ENCODE data around the gene ZNF330.

GRCh38 chr4:141174457-141174856, 46.2 kb upstream of the ZNF330 start:
- TF ChIP-seq, protein P1, sequence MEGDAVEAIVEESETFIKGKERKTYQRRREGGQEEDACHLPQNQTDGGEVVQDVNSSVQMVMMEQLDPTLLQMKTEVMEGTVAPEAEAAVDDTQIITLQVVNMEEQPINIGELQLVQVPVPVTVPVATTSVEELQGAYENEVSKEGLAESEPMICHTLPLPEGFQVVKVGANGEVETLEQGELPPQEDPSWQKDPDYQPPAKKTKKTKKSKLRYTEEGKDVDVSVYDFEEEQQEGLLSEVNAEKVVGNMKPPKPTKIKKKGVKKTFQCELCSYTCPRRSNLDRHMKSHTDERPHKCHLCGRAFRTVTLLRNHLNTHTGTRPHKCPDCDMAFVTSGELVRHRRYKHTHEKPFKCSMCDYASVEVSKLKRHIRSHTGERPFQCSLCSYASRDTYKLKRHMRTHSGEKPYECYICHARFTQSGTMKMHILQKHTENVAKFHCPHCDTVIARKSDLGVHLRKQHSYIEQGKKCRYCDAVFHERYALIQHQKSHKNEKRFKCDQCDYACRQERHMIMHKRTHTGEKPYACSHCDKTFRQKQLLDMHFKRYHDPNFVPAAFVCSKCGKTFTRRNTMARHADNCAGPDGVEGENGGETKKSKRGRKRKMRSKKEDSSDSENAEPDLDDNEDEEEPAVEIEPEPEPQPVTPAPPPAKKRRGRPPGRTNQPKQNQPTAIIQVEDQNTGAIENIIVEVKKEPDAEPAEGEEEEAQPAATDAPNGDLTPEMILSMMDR (IDR thresholded peaks at IDR 0.05; ENCODE audit: low read length) = no peak
- no peak for TF ChIP-seq EZH2 (optimal IDR thresholded peaks at IDR 0.05; ENCODE audit: low read depth, low read length)
